GM21825 (cell line): ENCODE measurements around the gene DENND1A.

Experiments used
- ATAC-seq: cut with Tn5 transposase; IDR thresholded peaks from one replicate; pipeline ENCODE4 v1.9.1; 2021; ENCODE audit warnings: mild to moderate bottlenecking, moderate library complexity; ENCODE audit not compliant: unreplicated experiment

The DENND1A gene

DNA sequence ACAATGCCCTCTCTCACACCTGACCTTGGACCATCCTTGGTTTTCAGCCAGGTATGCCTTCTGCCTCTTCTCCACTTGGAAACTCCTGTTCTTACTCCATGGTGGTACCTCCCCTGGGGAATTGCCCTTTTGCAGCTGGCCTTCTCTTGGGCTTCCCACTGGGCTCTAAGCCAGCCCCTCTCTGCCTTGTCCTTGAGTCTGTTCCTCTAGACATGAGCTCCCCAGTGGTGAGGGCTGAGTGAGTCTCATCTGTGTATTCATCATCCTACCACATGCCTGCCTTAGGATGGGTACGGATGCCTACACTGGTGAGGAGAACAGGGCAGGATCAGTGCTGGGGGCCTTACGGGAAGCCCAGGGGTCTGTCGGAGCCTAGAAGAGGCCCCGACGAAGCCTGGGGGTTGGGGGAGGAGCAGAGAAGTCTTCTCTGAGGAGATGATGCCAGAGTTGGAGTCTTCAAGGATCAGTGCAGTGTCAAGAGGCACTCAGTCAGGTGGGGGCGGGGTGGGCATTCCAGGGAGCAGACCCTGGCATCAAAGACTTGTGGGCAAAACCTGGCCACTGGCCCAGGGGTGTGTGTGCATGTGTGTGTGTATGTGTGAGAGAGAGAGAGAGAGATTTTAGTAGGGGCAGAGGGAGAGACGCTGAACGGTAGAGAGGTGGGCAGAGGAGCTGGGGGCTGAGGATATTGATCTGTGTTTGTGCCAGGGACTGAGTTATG is 579.2 kb downstream of the DENND1A start:
- ATAC-seq: no peak

DNA sequence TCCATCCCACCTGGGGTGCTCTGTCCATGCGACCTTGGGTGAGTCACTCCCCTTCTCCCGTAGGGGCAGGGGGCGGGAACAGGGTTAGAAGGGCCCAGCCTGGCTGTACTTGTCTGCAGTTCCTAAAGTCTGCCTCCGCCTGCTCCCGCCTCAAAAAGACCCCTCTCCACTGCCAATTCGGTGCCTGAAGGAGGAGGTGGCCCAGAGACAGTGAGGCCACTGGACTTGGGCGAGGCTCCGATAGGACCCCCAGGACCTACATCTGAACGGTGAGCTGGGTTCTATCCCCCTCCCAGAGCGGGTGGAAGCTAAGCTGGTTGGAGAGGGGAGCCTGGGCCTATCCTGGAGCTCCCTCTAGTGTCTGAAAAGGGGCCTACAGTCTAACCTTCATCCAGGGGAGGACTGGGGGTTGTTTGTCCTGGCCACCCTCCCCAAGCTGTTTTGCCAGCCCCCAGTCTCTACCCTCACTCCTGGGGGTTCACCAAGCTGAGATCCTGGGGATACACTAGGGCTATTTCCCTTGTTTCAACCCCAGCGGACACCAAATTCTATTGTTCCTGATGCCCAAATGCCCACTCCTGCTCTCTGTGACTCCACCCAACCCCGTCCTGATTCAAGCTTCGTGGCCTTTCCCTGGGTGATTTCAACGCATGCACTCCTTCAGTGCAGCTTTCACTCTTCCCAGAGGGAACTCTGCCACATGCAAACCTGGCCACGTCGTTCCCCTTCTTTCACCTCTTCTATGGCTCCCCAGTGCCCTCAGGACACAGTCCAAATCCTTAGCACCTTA is 580.0 kb downstream of the DENND1A start:
- ATAC-seq: no peak

GRCh38 chr9:123349033-123349432 is 580.9 kb downstream of the DENND1A start:
- ATAC-seq: no peak

DNA sequence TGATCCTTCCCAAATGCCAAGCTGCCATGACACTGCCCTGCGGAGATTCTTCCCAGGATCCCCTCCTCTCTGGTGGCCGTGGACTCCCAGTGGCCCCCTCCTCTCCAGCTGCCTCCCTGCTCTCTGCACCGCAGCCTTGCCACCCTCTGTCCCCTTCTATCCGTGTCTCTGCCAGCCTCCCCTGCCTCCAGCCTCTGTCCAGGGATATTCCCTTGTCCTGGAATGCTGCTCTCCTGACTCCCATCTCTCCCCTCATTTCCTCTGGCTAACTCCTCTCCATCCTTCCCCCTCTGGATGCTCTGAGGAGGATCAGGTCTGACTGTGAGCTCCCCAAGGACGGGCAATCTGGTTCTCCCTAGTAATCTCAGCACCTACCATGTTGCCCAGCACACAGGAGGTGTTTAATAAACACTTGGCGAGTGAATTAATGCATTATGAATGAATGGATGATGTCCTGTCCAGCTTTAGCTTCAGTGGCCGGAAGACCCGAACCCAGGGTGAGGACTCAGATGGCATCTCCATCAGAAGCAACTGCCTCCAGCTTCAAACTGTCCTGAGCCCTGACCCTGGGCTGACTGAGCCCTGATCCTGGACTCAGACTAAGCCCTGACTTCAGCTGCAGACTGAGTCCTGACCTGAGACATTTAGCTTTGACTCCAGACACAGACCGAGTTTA is 581.5 kb downstream of the DENND1A start:
- ATAC-seq: no peak

- ATAC-seq: no peak
Measured at GRCh38 chr9:123347289-123348060, 582.5 kb downstream of the DENND1A start.

DNA sequence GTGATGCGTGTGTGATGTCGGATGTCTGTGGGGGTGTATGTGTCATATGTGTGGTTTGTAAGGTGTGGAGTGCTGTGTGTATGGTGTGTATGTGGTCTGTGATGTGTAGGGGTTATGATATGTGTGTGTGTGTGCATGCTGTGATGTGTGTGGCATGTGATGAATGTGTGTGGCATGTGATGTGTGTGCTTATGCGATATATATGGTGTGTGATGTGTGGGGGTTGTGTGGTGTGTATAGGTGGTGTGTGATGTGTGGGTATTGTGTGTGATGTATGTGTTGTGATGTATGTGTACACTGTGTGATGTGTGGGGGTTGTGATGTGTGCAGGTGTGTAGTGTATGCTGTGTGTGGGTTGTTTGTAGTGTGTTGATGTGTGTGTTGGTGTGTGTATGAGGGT is 583.1 kb downstream of the DENND1A start:
- no peak for ATAC-seq

GRCh38 chr9:123346026-123346425 is 583.9 kb downstream of the DENND1A start:
- ATAC-seq: no peak

DNA sequence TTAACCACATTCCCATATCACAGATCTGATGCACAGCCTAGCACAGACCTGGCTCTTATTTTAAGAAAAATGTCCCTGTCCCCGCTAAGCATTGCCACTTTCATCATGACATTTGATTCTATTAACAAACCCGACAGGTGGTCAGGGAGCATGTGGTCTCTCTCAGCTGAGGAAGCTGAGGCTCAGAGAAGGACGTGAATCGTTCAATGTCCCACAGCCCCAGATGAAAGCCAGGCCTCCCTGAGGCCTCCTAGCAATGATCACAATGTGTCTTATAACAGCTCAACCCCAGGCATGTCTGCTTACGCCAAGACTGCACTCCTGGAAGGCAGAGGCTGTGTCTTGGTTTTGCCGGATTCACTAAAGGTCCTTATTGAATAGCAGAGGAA is 584.4 kb downstream of the DENND1A start:
- ATAC-seq: no peak

DNA sequence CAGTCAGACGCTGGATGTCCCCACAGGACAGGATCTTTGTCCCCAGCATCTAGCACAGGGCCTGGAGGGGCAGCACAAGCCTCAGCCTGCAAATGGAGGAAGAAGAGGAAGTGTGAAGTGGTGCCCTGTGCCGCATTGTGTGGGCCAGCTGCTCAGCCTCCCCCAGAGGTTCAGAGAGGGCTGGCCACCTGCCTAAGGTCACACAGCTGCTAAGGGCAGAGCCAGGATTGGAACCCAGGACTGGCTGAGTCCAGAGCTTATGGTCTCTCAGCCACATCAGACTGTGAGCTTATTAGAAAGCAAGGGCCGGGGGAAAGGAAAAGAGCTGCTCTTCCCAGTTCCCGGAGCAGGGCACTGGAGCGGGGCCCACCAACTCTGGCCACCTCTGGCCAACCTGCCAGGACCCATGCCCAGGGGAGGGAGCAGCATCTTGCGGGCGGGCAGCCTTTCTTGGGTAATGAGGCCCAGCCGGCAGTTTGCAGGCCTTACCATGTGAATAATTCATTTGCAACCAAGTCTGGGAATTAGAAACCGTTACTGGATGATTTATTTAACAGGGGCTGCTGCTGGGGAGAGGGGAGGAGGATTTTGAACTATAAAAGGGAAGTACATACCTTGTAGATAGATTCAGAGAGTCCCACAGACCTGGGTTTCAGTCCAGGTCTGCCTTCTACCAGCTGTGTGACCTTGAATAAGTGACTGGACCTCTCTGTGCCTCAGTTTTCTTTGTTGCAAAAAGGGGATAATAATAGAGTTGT is 585.6 kb downstream of the DENND1A start:
- ATAC-seq: no peak

- ATAC-seq: no peak
Measured at GRCh38 chr9:123343443-123344191, 586.3 kb downstream of the DENND1A start.

GRCh38 chr9:123342247-123342646 is 587.7 kb downstream of the DENND1A start:
- no peak for ATAC-seq

- ATAC-seq: no peak
Measured at GRCh38 chr9:123341816-123342215, 588.1 kb downstream of the DENND1A start.

- ATAC-seq: peak; percentile 47
Measured at GRCh38 chr9:123339666-123340510, 590.0 kb downstream of the DENND1A start.

GRCh38 chr9:123338710-123339665 is 590.9 kb downstream of the DENND1A start:
- peak; percentile 57 for ATAC-seq

- no peak for ATAC-seq
Measured at GRCh38 chr9:123337971-123338370, 592.0 kb downstream of the DENND1A start.

- no peak for ATAC-seq
Measured at GRCh38 chr9:123336959-123337358, 593.0 kb downstream of the DENND1A start.

- no peak for ATAC-seq
Measured at GRCh38 chr9:123336449-123336848, 593.5 kb downstream of the DENND1A start.

DNA sequence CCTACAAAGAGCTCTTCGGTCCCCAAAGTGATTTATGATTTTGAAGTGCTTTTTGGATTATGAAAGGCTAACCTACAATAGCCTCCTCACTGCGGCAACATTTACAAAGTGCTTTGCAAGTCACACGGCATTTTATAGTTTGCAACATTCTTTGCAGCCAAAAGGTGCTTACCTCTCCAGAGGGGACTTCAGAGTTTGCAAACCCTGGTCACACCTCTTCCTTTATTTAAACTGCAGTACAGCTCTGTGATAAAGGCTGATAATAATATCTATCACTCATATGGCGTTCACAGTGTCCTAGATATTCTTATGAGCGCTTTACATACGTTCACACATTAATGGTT is 594.0 kb downstream of the DENND1A start:
- ATAC-seq: no peak
